ENCODE results near the gene CFAP298. TPM values are rescaled to one million over a fixed set of nuclear protein-coding genes. Genes with fewer than 3 reads are reported as not detected.

The CFAP298 gene
- total RNA-seq, 1 donor from 2014 or later, result 22.1 TPM

- intact Hi-C loops (cut with DNase I), result no loop called here
- Histone ChIP-seq H3K27ac (no peak overlapping the region), H3K4me1 (no peaks in the 10 kb centered on the region), H3K36me3 (no peaks in the 10 kb centered on the region), H3K4me3 (no peak overlapping the region), H3K9me3 (no peaks in the 10 kb centered on the region), H3K27me3 (no peaks in the 10 kb centered on the region)
- TF ChIP-seq POLR2A (IDR thresholded peaks at IDR 0.05) (no peak), POLR2AphosphoS5 (IDR thresholded peaks at IDR 0.05; ENCODE audit: insufficient read depth in 1 of 2, low read depth in 1 of 2) (no peak), CTCF (IDR thresholded peaks at IDR 0.05) (no peak)
- no peak for DNase-seq (ENCODE audit: extremely low spot score in 2 of 2)
These were observed 62.7 kb downstream of the CFAP298 start for GRCh38 chr21:32549440-32549839.

Small RNA genes within 50 kb of the gene (small RNA-seq; reads per million reads assigned to genes)
- not detected for gene RNA5SP490

Other genes with a start within 250 kb of the CFAP298 start
- 23.8 TPM for gene URB1, start 219.4 kb downstream of the CFAP298 start, total RNA-seq
- 66.5 TPM for gene EVA1C, start 199.7 kb downstream of the CFAP298 start, total RNA-seq
- not detected for gene TCP10L, start 26.9 kb downstream of the CFAP298 start, total RNA-seq
- gene SYNJ1, start 115.6 kb upstream of the CFAP298 start, total RNA-seq, result 22.8 TPM
- 55.0 TPM for gene PAXBP1, start 159.4 kb upstream of the CFAP298 start, total RNA-seq